Progenitor cell of endocrine pancreas (in vitro differentiated cells): ENCODE data around the gene DNAJB8. TPM values are rescaled to one million over a fixed set of nuclear protein-coding genes. Genes with fewer than 3 reads are reported as not detected.

Experiments used
- DNase-seq: peaks from one replicate; pipeline ENCODE4 v3.0.0; 2021; ENCODE audit warnings: low spot score; ENCODE audit not compliant: unreplicated experiment
- H3K27ac Mint-ChIP-seq: 2 replicates; pipeline ENCODE4 v1.8.0; 2021; ENCODE audit warnings: mild to moderate bottlenecking, moderate library complexity, mixed read lengths
- H3K27me3 Mint-ChIP-seq: 2 replicates; pipeline ENCODE4 v1.8.0; 2021; ENCODE audit warnings: mixed read lengths
- H3K36me3 Mint-ChIP-seq: 2 replicates; pipeline ENCODE4 v1.8.0; 2022; ENCODE audit warnings: mixed read lengths; ENCODE audit not compliant: insufficient read depth
- H3K4me1 Mint-ChIP-seq: 2 replicates; pipeline ENCODE4 v1.8.0; 2021; ENCODE audit warnings: low read depth, mixed read lengths
- H3K4me3 Mint-ChIP-seq: 2 replicates; pipeline ENCODE4 v1.8.0; 2021; ENCODE audit warnings: low read depth, mild to moderate bottlenecking, moderate library complexity, mixed read lengths
- H3K9me3 Mint-ChIP-seq: 2 replicates; pipeline ENCODE4 v1.8.0; 2021; ENCODE audit warnings: low read depth, mixed read lengths
- CTCF ChIP-seq: fragments of 200-600 bp; sonication (generic); IDR thresholded peaks from one replicate; pipeline ENCODE4 v1.5.0; 2021; ENCODE audit warnings: antibody characterized with exemption, mild to moderate bottlenecking; ENCODE audit not compliant: unreplicated experiment
- total RNA-seq: library from RNA; stranded (reverse); gene quantifications from 2 replicates; pipeline ENCODE4 v1.2.1, GENCODE V29; 2021

Gene DNAJB8
- total RNA-seq, 1 donor from 2014 or later = not detected

DNA sequence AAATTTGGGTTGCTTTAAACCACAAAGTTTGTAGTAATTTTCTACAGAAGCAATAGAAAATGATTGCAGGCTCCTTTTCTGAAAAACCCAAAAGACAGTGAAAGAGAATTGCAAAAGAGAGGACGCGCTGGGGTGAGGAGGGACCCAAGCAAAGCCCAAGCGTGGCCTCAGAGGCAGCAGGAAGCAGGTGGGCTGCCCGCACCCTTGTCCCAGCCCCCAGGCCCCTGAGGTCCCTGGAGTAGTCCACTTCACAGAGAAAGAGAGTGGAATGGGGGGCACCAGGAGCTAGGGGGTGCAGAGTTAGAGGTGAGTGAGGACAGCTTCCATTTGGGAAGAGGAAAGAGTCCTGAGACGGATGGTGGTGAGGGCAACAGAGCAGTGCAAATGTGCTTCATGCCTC, 11.6 kb downstream of the DNAJB8 start:
- TF ChIP-seq CTCF = no peak
- DNase-seq = no peak
- Mint-ChIP-seq H3K27me3 (peaks cover 63% of the 10 kb centered on the region), H3K4me3 (no peak overlapping the region), H3K9me3 (no peaks in the 10 kb centered on the region), H3K27ac (no peak overlapping the region), H3K36me3 (no peaks in the 10 kb centered on the region), H3K4me1 (peaks cover 6% of the 10 kb centered on the region)

- H3K9me3 Mint-ChIP-seq = no peaks in the 10 kb centered on the region
- DNase-seq = no peak
- no peak for TF ChIP-seq CTCF
- no peaks in the 10 kb centered on the region for H3K36me3 Mint-ChIP-seq
- H3K4me1 Mint-ChIP-seq = peaks cover 8% of the 10 kb centered on the region
- peaks cover 60% of the 10 kb centered on the region for H3K27me3 Mint-ChIP-seq
- no peak overlapping the region for H3K4me3 Mint-ChIP-seq
- H3K27ac Mint-ChIP-seq = no peak overlapping the region
These were observed 12.4 kb downstream of the DNAJB8 start for GRCh38 chr3:128454310-128454618.

DNA sequence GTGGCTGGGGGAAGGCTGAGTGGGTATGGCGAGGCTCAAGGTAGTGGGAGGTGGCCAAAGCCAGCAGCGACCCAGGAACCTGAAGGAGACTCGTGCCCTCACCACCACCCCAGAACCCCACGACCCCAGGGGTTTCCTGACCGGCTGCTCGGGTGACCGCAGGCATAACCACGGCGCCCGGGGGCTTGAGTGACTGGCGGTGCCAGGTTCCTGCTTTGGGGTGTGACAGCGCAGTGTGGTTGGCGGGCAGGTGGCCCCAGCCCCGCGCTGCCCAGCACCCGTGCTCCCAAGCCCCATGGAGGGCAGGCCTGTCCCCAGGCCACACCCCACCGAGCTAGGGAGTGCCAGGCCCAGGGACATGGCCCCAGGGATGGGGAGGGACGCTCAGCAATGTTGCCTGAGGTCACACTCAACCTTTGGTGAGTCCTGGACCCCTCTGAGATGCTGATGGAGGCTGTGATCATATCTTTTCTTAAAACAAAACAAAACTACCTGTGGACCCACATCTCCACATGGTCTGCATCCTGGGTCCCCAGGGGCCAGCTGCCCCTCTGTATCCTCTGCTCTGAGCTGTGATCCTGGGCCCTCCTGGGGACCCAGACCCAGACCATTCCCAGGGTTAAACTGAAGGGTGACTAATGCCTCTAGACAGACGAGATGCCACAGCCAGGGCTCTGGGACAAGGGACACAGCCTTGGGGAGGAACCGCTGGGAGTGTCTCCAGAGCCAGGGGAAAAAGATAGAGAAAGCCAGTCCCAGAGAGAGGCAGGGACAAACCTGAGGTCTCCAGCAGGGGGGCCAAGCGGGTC, 13.0 kb downstream of the DNAJB8 start:
- Mint-ChIP-seq H3K36me3 (no peaks in the 10 kb centered on the region), H3K4me3 (no peak overlapping the region), H3K9me3 (no peaks in the 10 kb centered on the region), H3K4me1 (peaks cover 9% of the 10 kb centered on the region), H3K27ac (no peak overlapping the region), H3K27me3 (peaks cover 56% of the 10 kb centered on the region)
- no peak for DNase-seq
- no peak for TF ChIP-seq CTCF

DNA sequence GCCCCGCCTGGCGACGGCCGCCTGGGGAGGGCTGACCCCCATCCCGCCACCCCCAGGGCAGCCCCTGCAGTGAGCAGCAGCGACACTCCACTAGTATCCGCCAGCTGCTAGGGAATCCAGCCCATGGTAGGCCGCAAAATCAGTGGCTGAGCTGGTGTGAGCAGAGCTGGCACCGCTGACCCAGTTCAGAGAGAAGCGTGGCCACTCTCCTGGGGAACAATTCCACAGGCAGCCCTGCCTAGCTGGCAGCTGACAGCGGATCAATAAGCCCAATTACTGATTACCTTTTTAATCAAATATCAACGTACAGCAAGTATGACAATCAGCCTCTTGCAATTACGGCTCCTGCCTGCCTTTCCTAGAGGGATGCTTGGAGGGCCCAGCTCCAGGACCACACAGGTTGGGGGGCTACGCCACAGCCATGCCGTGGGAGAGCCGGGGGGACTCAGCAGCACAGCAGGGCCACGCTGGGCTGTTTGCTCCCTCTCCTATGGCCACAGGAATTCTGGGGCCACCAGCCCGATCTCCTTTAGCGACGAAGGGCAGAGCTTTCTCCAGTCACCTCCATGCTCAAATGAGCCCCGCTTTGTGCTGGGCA, 13.9 kb downstream of the DNAJB8 start:
- no peak for TF ChIP-seq CTCF
- Mint-ChIP-seq H3K27me3 (peaks cover 57% of the 10 kb centered on the region), H3K27ac (no peak overlapping the region)

DNA sequence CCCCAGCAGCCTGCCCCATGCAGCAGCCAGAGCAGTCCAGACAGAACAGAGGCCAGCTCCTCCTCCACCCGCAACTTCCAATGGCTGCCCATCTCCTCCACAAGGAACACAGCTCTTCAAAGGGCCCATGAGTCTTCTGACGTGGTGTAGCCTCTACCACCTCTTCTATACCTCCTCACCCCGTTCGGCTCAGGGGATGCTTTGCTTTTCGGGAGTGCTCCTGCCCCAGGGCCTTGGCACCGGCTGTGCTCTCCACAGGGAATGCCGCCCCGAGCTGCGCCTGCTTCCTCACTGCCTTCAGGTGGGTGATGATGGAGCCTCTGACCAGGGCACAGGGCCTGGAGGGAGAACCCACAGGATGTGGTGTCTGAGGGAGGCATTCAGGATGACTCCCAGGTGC, 14.6 kb downstream of the DNAJB8 start:
- H3K4me3 Mint-ChIP-seq = no peak overlapping the region

More for the DNA sequence above, 13.9 kb downstream of the DNAJB8 start:
- H3K4me3 Mint-ChIP-seq = no peak overlapping the region
- no peak for DNase-seq
- no peaks in the 10 kb centered on the region for H3K9me3 Mint-ChIP-seq
- no peaks in the 10 kb centered on the region for H3K36me3 Mint-ChIP-seq
- H3K4me1 Mint-ChIP-seq = peaks cover 8% of the 10 kb centered on the region

More for the DNA sequence above, 14.6 kb downstream of the DNAJB8 start:
- Mint-ChIP-seq H3K27me3 (peaks cover 60% of the 10 kb centered on the region), H3K9me3 (no peaks in the 10 kb centered on the region), H3K36me3 (no peaks in the 10 kb centered on the region), H3K4me1 (peaks cover 8% of the 10 kb centered on the region), H3K27ac (no peak overlapping the region)
- no peak for TF ChIP-seq CTCF
- no peak for DNase-seq
